GM12864 (cell line): ENCODE measurements around the gene PFKFB3.

Experiments used
- DNase-seq: peaks from one replicate; pipeline ENCODE4 v3.0.0-alpha.2; 2011; ENCODE audit warnings: low read depth
- H3K4me3 ChIP-seq: 2 replicates; pipeline ENCODE4 v1.5.1; 2011; ENCODE audit warnings: mild to moderate bottlenecking, low read depth, low read length, control low read depth
- TF ChIP-seq, protein P1 (sequence below): IDR thresholded peaks from 2 replicates; pipeline ENCODE4 v1.5.1; 2011; ENCODE audit warnings: low read depth, mild to moderate bottlenecking, moderate library complexity, low read length, control low read depth, inconsistent platforms; ENCODE audit errors: missing control alignments

The PFKFB3 gene

DNA sequence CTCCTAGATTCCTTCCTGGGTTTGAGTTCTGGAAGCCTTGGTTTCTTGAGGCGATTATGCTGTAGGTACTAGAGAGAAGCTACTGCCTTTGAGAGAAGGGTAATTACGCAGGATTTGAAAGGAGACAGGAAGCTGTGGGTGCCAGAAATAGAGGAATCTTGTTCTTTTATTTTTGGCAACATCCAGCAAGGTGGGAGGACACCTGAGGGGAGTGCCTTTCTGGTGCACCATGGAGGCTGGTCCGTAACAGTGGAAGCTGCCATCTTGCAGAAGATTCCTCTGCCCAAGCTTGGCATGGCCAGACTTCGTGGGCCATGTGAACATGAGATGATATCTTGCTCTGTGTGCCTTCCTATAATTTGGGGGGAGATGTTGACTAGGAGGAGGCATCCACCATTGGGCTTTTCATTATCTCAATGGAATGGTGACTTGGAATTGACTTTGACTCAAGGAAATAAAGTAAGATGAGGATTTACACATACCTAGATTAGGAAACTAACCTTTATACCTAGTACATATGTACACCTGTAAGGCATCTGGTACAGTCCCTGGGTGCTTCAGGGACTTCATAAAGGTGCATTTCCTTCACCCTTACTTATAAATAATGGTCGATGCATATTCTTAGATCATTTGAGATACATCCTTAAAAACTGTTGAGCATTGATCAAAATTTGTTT lies 98.2 kb downstream of the PFKFB3 start:
- peak overlapping the region; percentile 23 for H3K4me3 ChIP-seq
- TF ChIP-seq, protein P1, sequence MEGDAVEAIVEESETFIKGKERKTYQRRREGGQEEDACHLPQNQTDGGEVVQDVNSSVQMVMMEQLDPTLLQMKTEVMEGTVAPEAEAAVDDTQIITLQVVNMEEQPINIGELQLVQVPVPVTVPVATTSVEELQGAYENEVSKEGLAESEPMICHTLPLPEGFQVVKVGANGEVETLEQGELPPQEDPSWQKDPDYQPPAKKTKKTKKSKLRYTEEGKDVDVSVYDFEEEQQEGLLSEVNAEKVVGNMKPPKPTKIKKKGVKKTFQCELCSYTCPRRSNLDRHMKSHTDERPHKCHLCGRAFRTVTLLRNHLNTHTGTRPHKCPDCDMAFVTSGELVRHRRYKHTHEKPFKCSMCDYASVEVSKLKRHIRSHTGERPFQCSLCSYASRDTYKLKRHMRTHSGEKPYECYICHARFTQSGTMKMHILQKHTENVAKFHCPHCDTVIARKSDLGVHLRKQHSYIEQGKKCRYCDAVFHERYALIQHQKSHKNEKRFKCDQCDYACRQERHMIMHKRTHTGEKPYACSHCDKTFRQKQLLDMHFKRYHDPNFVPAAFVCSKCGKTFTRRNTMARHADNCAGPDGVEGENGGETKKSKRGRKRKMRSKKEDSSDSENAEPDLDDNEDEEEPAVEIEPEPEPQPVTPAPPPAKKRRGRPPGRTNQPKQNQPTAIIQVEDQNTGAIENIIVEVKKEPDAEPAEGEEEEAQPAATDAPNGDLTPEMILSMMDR = no peak
- DNase-seq = no peak

DNA sequence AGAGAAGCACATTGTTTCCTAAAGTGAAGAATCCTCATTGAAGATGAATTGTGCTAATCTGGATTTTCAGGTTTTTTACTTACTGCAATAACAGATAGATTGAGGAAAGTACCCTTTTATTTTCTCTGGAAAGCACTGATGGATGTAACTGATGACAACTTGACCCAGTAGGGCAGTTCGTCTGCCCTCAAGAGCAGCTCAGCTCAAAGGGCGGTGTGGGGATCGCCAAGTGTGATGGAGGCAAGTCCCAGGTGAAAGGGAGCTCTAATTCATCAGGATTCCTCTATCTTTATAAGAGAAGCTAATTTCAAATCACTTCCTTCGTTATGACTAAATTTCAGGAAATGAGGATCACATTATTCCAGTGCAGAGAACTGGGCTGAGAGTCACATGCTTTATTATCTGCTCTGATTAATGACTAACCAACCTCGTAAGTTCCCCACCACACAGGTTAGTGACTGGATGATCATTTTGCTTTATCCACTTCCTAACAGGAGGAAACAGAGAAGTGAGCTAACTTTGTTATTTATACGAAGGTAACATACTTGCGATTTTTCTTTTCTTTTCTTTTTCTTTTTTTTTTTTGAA lies 98.8 kb downstream of the PFKFB3 start:
- DNase-seq = no peak
- TF ChIP-seq, protein P1 = no peak
- no peak overlapping the region for H3K4me3 ChIP-seq
